Liver (tissue), 3 donors: ENCODE measurements around the gene SPTLC3.

Experiments
- EGR1 ChIP-seq, 2 donors: IDR thresholded peaks; 2 replicates each; pipeline ENCODE4 v1.6.1; 2016 to 2018; ENCODE audit warnings: antibody characterized with exemption in 2 of 2, low read depth in 2 of 2
- FOXA2 ChIP-seq: IDR thresholded peaks from 2 replicates; pipeline ENCODE4 v1.6.1; 2016; ENCODE audit warnings: antibody characterized with exemption
- JUND ChIP-seq, 2 donors: IDR thresholded peaks; 2 replicates each; pipeline ENCODE4 v1.6.1; 2016; ENCODE audit warnings: antibody characterized with exemption in 2 of 2
- RAD21 ChIP-seq, 2 donors: IDR thresholded peaks; 2 replicates each; pipeline ENCODE4 v1.6.1; 2016; ENCODE audit warnings: antibody characterized with exemption in 2 of 2, mild to moderate bottlenecking in 2 of 2
- YY1 ChIP-seq: IDR thresholded peaks from 2 replicates; pipeline ENCODE4 v1.6.1; 2016; ENCODE audit warnings: antibody characterized with exemption, mild to moderate bottlenecking
- TF ChIP-seq, protein P1 (sequence below): fragments of 150-350 bp; IDR thresholded peaks from 2 replicates; pipeline ENCODE4 v1.5.1; 2017; ENCODE audit warnings: improper control_type of control experiment, low read depth, low read length; ENCODE audit not compliant: missing input control
- TF ChIP-seq, protein P2 (sequence below): IDR thresholded peaks from 2 replicates; pipeline ENCODE4 v1.6.1; 2016; ENCODE audit warnings: antibody characterized with exemption, mild to moderate bottlenecking
- TF ChIP-seq, protein P3 (sequence below): IDR thresholded peaks from 2 replicates; pipeline ENCODE4 v1.6.1; 2016; ENCODE audit warnings: antibody characterized with exemption
- TF ChIP-seq, protein P4 (sequence below): IDR thresholded peaks from 2 replicates; pipeline ENCODE4 v1.6.1; 2016; ENCODE audit warnings: antibody characterized with exemption
- donor health status: healthy.
- donor health status: healthy.

DNA sequence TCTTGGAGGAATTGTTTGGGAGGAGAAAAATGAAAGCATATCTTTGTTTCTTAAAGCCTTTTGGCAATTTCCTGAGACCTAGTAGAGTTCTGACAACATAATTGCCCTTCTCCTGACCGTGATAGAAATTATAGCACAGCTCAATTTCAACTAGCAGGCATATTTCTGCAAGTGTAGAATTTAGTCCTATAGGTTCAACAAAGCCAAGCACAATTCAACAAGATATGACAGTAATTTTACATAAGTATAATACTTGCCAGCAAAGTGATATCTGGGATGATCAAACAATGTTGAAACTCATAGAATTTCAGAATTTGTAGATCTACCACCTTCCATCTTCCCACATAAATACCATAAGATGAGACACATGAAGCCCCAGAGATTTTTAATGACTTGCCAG is 73.1 kb downstream of the SPTLC3 start:
- TF ChIP-seq, protein P1, sequence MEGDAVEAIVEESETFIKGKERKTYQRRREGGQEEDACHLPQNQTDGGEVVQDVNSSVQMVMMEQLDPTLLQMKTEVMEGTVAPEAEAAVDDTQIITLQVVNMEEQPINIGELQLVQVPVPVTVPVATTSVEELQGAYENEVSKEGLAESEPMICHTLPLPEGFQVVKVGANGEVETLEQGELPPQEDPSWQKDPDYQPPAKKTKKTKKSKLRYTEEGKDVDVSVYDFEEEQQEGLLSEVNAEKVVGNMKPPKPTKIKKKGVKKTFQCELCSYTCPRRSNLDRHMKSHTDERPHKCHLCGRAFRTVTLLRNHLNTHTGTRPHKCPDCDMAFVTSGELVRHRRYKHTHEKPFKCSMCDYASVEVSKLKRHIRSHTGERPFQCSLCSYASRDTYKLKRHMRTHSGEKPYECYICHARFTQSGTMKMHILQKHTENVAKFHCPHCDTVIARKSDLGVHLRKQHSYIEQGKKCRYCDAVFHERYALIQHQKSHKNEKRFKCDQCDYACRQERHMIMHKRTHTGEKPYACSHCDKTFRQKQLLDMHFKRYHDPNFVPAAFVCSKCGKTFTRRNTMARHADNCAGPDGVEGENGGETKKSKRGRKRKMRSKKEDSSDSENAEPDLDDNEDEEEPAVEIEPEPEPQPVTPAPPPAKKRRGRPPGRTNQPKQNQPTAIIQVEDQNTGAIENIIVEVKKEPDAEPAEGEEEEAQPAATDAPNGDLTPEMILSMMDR, result no peak
- TF ChIP-seq, protein P2, sequence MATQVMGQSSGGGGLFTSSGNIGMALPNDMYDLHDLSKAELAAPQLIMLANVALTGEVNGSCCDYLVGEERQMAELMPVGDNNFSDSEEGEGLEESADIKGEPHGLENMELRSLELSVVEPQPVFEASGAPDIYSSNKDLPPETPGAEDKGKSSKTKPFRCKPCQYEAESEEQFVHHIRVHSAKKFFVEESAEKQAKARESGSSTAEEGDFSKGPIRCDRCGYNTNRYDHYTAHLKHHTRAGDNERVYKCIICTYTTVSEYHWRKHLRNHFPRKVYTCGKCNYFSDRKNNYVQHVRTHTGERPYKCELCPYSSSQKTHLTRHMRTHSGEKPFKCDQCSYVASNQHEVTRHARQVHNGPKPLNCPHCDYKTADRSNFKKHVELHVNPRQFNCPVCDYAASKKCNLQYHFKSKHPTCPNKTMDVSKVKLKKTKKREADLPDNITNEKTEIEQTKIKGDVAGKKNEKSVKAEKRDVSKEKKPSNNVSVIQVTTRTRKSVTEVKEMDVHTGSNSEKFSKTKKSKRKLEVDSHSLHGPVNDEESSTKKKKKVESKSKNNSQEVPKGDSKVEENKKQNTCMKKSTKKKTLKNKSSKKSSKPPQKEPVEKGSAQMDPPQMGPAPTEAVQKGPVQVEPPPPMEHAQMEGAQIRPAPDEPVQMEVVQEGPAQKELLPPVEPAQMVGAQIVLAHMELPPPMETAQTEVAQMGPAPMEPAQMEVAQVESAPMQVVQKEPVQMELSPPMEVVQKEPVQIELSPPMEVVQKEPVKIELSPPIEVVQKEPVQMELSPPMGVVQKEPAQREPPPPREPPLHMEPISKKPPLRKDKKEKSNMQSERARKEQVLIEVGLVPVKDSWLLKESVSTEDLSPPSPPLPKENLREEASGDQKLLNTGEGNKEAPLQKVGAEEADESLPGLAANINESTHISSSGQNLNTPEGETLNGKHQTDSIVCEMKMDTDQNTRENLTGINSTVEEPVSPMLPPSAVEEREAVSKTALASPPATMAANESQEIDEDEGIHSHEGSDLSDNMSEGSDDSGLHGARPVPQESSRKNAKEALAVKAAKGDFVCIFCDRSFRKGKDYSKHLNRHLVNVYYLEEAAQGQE, result no peak
- no peak for TF ChIP-seq RAD21 (IDR thresholded peaks at IDR 0.05)
- TF ChIP-seq JUND (IDR thresholded peaks at IDR 0.05), result no peak
- TF ChIP-seq, protein P3, sequence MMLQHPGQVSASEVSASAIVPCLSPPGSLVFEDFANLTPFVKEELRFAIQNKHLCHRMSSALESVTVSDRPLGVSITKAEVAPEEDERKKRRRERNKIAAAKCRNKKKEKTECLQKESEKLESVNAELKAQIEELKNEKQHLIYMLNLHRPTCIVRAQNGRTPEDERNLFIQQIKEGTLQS, result no peak
- no peak for TF ChIP-seq FOXA2
- TF ChIP-seq YY1, result no peak
- TF ChIP-seq, protein P4, sequence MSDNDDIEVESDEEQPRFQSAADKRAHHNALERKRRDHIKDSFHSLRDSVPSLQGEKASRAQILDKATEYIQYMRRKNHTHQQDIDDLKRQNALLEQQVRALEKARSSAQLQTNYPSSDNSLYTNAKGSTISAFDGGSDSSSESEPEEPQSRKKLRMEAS, result no peak
- TF ChIP-seq EGR1 (IDR thresholded peaks at IDR 0.05; ENCODE audit: low read depth in 2 of 2), result no peak
